Glutamatergic neuron (in vitro differentiated cells): ENCODE measurements around the gene ERCC6. TPM values are rescaled to one million over a fixed set of nuclear protein-coding genes. Genes with fewer than 3 reads are reported as not detected.

Experiments used
- DNase-seq: peaks from one replicate; pipeline ENCODE4 v3.0.0; 2022
- H3K27ac Mint-ChIP-seq: one replicate; pipeline ENCODE4 v1.8.0; 2020; ENCODE audit warnings: mild to moderate bottlenecking, mixed read lengths, inconsistent platforms; ENCODE audit not compliant: unreplicated experiment
- H3K27me3 Mint-ChIP-seq: one replicate; pipeline ENCODE4 v1.8.0; 2020; ENCODE audit warnings: mild to moderate bottlenecking, moderate library complexity, mixed read lengths, inconsistent platforms; ENCODE audit not compliant: unreplicated experiment
- H3K36me3 Mint-ChIP-seq: one replicate; pipeline ENCODE4 v1.8.0; 2020; ENCODE audit warnings: mild to moderate bottlenecking, mixed read lengths, inconsistent platforms; ENCODE audit not compliant: unreplicated experiment
- H3K4me1 Mint-ChIP-seq: one replicate; pipeline ENCODE4 v1.8.0; 2020; ENCODE audit warnings: mild to moderate bottlenecking, low read depth, mixed read lengths, inconsistent platforms; ENCODE audit not compliant: unreplicated experiment
- H3K4me3 Mint-ChIP-seq: one replicate; pipeline ENCODE4 v1.8.0; 2020; ENCODE audit warnings: mild to moderate bottlenecking, mixed read lengths, inconsistent platforms; ENCODE audit not compliant: unreplicated experiment
- H3K9me3 Mint-ChIP-seq: one replicate; pipeline ENCODE4 v1.8.0; 2020; ENCODE audit warnings: mild to moderate bottlenecking, moderate library complexity, mixed read lengths, inconsistent platforms; ENCODE audit not compliant: unreplicated experiment
- CTCF ChIP-seq: fragments of 200-600 bp; sonication (generic); IDR thresholded peaks from one replicate; pipeline ENCODE4 v1.5.0; 2021; ENCODE audit not compliant: partially characterized antibody, unreplicated experiment
- total RNA-seq: library from RNA; stranded (reverse); fragmentation: NEBNext Ultra II Directional; extraction: Animal tissue kit (Norgen Biotek cat#: 25700); gene quantifications from one replicate; pipeline ENCODE4 v1.2.1, GENCODE V29; 2021; ENCODE audit not compliant: unreplicated experiment

Gene ERCC6
- total RNA-seq, 1 donor from 2014 or later: 27.5 TPM

GRCh38 chr10:49528977-49529506 lies 9.9 kb downstream of the ERCC6 start:
- Mint-ChIP-seq H3K9me3 (no peaks in the 10 kb centered on the region), H3K4me3 (no peak overlapping the region), H3K36me3 (peaks cover 6% of the 10 kb centered on the region)

GRCh38 chr10:49527850-49528249 lies 11.1 kb downstream of the ERCC6 start:
- Mint-ChIP-seq H3K4me1 (no peaks in the 10 kb centered on the region), H3K4me3 (no peak overlapping the region), H3K36me3 (peaks cover 9% of the 10 kb centered on the region), H3K27me3 (peaks cover 3% of the 10 kb centered on the region), H3K27ac (no peak overlapping the region), H3K9me3 (no peaks in the 10 kb centered on the region)
- no peak for TF ChIP-seq CTCF
- DNase-seq: no peak

More at GRCh38 chr10:49528977-49529506, 9.9 kb downstream of the ERCC6 start:
- TF ChIP-seq CTCF: no peak
- H3K4me1 Mint-ChIP-seq: no peaks in the 10 kb centered on the region
- peaks cover 3% of the 10 kb centered on the region for H3K27me3 Mint-ChIP-seq
- H3K27ac Mint-ChIP-seq: no peak overlapping the region
- no peak for DNase-seq

- no peak for DNase-seq
- Mint-ChIP-seq H3K27me3 (peaks cover 3% of the 10 kb centered on the region), H3K27ac (no peak overlapping the region), H3K9me3 (no peaks in the 10 kb centered on the region), H3K4me3 (no peak overlapping the region), H3K36me3 (peaks cover 9% of the 10 kb centered on the region), H3K4me1 (peaks cover 1% of the 10 kb centered on the region)
- no peak for TF ChIP-seq CTCF
Observed at GRCh38 chr10:49527061-49527460, 11.9 kb downstream of the ERCC6 start.

- Mint-ChIP-seq H3K4me3 (no peak overlapping the region), H3K27ac (no peak overlapping the region), H3K36me3 (peaks cover 9% of the 10 kb centered on the region), H3K9me3 (no peaks in the 10 kb centered on the region), H3K4me1 (peaks cover 3% of the 10 kb centered on the region), H3K27me3 (peaks cover 3% of the 10 kb centered on the region)
- DNase-seq: no peak
- no peak for TF ChIP-seq CTCF
Observed at GRCh38 chr10:49526619-49527018, 12.3 kb downstream of the ERCC6 start.

GRCh38 chr10:49524496-49524895 lies 14.4 kb downstream of the ERCC6 start:
- Mint-ChIP-seq H3K36me3 (peaks cover 9% of the 10 kb centered on the region), H3K9me3 (no peaks in the 10 kb centered on the region), H3K4me3 (no peak overlapping the region), H3K27me3 (peaks cover 3% of the 10 kb centered on the region), H3K4me1 (peaks cover 3% of the 10 kb centered on the region), H3K27ac (no peak overlapping the region)
- no peak for TF ChIP-seq CTCF
- DNase-seq: no peak
